GM12878 (cell line): ENCODE data around the gene SSBP3. TPM values are rescaled to one million over a fixed set of nuclear protein-coding genes. Genes with fewer than 3 reads are reported as not detected.
A peak's percentile ranks its signal among the peaks of the same experiment; 100 is the strongest.

Source experiments
- ATAC-seq: fragments of 200-7000 bp; cut with Tn5 transposase; 3 replicates; pipeline ENCODE4 v1.9.1; 2020; ENCODE audit warnings: mild to moderate bottlenecking, moderate library complexity
- BruUV-seq: library from RNA; stranded (reverse); fragments of 400-500 nt; replicated peaks from 2 replicates; lab custom pipeline; 2021; lab: Mats Ljungman, UMichigan
- CTCF ChIA-PET: fragments of 300-600 bp; sonication (Branson Sonifier 250); formaldehyde crosslinking; extraction: SDS; loops from one replicate; lab custom pipeline; 2021; ENCODE audit warnings: inconsistent platforms; lab: Yijun Ruan, JAX
- POLR2A ChIA-PET: fragments of 350-600 bp; formaldehyde crosslinking; extraction: SDS; loops from one replicate; lab custom pipeline; 2021; ENCODE audit warnings: inconsistent platforms; lab: Charles Lee
- RAD21 ChIA-PET: fragments of 300-600 bp; sonication (Branson Sonifier 250); formaldehyde crosslinking; loops from one replicate; lab custom pipeline; 2023; ENCODE audit warnings: antibody characterized with exemption; ENCODE audit not compliant: unreplicated experiment; lab: Charles Lee
- SMC1A ChIA-PET: fragments of 300-600 bp; sonication (Branson Sonifier 250); formaldehyde crosslinking; loops from one replicate; lab custom pipeline; 2023; ENCODE audit not compliant: unreplicated experiment, uncharacterized antibody; lab: Charles Lee
- DNase-seq: peaks from one replicate; pipeline ENCODE4 v3.0.0-alpha.2; 2011; ENCODE audit warnings: low read depth, low spot score
- FAIRE-seq: peaks from 3 replicates; lab custom pipeline; 2011; peaks lifted over from hg19 to GRCh38; lab: Jason Lieb, UNC
- H2AFZ ChIP-seq: 2 replicates; pipeline ENCODE4 v1.6.0; 2011; ENCODE audit warnings: low read depth, low read length, control low read depth; ENCODE audit not compliant: control insufficient read depth
- H3K27ac ChIP-seq: 2 replicates; pipeline ENCODE4 v1.5.1; 2011; ENCODE audit warnings: control low read depth; ENCODE audit not compliant: control insufficient read depth, insufficient read depth
- H3K27me3 ChIP-seq, 2 experiments: replicated peaks in 1 of 2; 2 replicates each; pipeline versions ENCODE4 v1.6.0 to v1.6.1; 2011; ENCODE audit warnings: low read length in 1 of 2; ENCODE audit not compliant: control insufficient read depth in 2 of 2, insufficient read depth in 2 of 2
- H3K36me3 ChIP-seq, 2 experiments: 2 replicates each; pipeline ENCODE4 v1.5.1; 2011; ENCODE audit warnings: low read length in 1 of 2; ENCODE audit not compliant: control insufficient read depth in 2 of 2, insufficient read depth in 2 of 2
- H3K4me1 ChIP-seq: 2 replicates; pipeline ENCODE4 v1.6.1; 2011; ENCODE audit warnings: mild to moderate bottlenecking, low read length, moderate library complexity, mixed read lengths; ENCODE audit not compliant: control insufficient read depth, insufficient read depth
- H3K4me2 ChIP-seq: 2 replicates; pipeline ENCODE4 v1.6.0; 2011; ENCODE audit warnings: control low read depth; ENCODE audit not compliant: control insufficient read depth, insufficient read depth
- H3K4me3 ChIP-seq: fragments of 200-600 bp; sonication (generic); 2 replicates; pipeline ENCODE4 v1.5.1; 2016
- H3K79me2 ChIP-seq: 2 replicates; pipeline ENCODE4 v1.6.0; 2011; ENCODE audit warnings: low read length; ENCODE audit not compliant: control insufficient read depth, insufficient read depth
- H3K9ac ChIP-seq: 2 replicates; pipeline ENCODE4 v1.8.0; 2011; ENCODE audit warnings: low read length, control low read depth, mixed read lengths; ENCODE audit not compliant: control insufficient read depth, insufficient read depth
- H3K9me3 ChIP-seq: replicated peaks from 3 replicates; pipeline ENCODE4 v1.5.1; 2011; ENCODE audit warnings: mild to moderate bottlenecking, low read length; ENCODE audit not compliant: control insufficient read depth, insufficient read depth
- H4K20me1 ChIP-seq: 2 replicates; pipeline ENCODE4 v1.6.0; 2011; ENCODE audit not compliant: control insufficient read depth, insufficient read depth
- NRF1 ChIP-seq: conservative IDR thresholded peaks from 2 replicates; pipeline ENCODE4 v1.6.1; 2011; ENCODE audit warnings: mild to moderate bottlenecking, low read depth, low read length, improper control_type of control experiment
- POLR2A ChIP-seq: IDR thresholded peaks from 2 replicates; pipeline ENCODE4 v1.6.1; 2011; ENCODE audit warnings: low read depth, mild to moderate bottlenecking, low read length
- POLR2AphosphoS5 ChIP-seq: IDR thresholded peaks from 2 replicates; pipeline ENCODE4 v1.6.1; 2011; ENCODE audit warnings: mild to moderate bottlenecking, low read length, inconsistent platforms
- RB1 ChIP-seq: fragments of 450-650 bp; formaldehyde crosslinking; IDR thresholded peaks from 2 replicates; pipeline ENCODE4 v1.6.1; 2017; ENCODE audit warnings: mild to moderate bottlenecking, borderline replicate concordance
- SP1 ChIP-seq: IDR thresholded peaks from one replicate; pipeline ENCODE4 v1.6.1; 2011; ENCODE audit warnings: low read depth, low read length
- SPI1 ChIP-seq: IDR thresholded peaks from 2 replicates; pipeline ENCODE4 v1.6.1; 2011; ENCODE audit warnings: low read depth, mild to moderate bottlenecking, low read length, moderate library complexity, borderline replicate concordance; ENCODE audit not compliant: insufficient read depth
- WGBS: methylation state at CpG from one replicate; pipeline ENCODE4 v1.1.6; 2016; ENCODE audit warnings: low lambda C conversion rate; ENCODE audit not compliant: insufficient replicate concordance, insufficient coverage; ENCODE audit errors: missing lambda C conversion rate; 5-methylcytosine and 5-hydroxymethylcytosine counted together
- in situ Hi-C: fragments of 300-500 bp; cut with MboI; formaldehyde crosslinking; loops from 9 replicates; pipeline ENCODE4 v1.14.3; 2018; ENCODE audit warnings: mixed read lengths
- intact Hi-C: fragments of 100-400 bp; cut with micrococcal nuclease; formaldehyde crosslinking; loops from one replicate; pipeline ENCODE4 v1.14.2; 2022; ENCODE audit not compliant: unreplicated experiment
- polyA plus RNA-seq, 11 experiments: library from polyadenylated mRNA; depleted of rRNA in 4 of 11; unstranded in 6 of 11; stranded (reverse) in 5 of 11; fragments of >200 nt; fragmentation: Nextera tagmentation in 4 of 11; fragmentation: Illumina TruSeq in 1 of 11; extraction: Ambion mirVana in 4 of 11; extraction: Trizol in 1 of 11; gene quantifications; 1 replicate in 1 of 11; 2 replicates in 10 of 11; pipeline versions ENCODE4 v1.2.1 to v1.2.3, GENCODE V29; 2011 to 2016; ENCODE audit warnings: inconsistent platforms in 2 of 11, missing spikeins in 2 of 11, low read depth in 1 of 11
- total RNA-seq, 4 experiments: library from RNA; depleted of rRNA in 3 of 4; stranded (reverse); fragments of >200 nt in 3 of 4; fragmentation: Illumina TruSeq in 1 of 4; extraction: Trizol in 1 of 4; gene quantifications; 2 replicates each; pipeline versions ENCODE4 v1.2.1 to v1.2.3, GENCODE V29; 2013 to 2021

Gene SSBP3
- total and polyA plus RNA-seq, 10 of the 15 experiments (the other 5 are each of a cell fraction or from before 2014, with no cell fraction given) = 4.1 to 51.7 (median 17.1) TPM

GRCh38 chr1:54221113-54221834 is 184.9 kb downstream of the SSBP3 start:
- Histone ChIP-seq H3K36me3 (peaks cover 18 to 19% of the 10 kb centered on the region in 2 experiments), H3K27me3 (no peaks in the 10 kb centered on the region), H3K79me2 (no peaks in the 10 kb centered on the region), H3K9me3 (no peaks in the 10 kb centered on the region), H4K20me1 (no peaks in the 10 kb centered on the region), H3K4me1 (no peaks in the 10 kb centered on the region), H3K4me3 (no peak overlapping the region), H3K9ac (no peak overlapping the region), H2AFZ (no peak overlapping the region), H3K27ac (no peak overlapping the region), H3K4me2 (no peak overlapping the region)
- WGBS = 83% methylated on average over 12 of the region's 12 CpGs
- SMC1A ChIA-PET = no interaction called here
- no peak for DNase-seq
- POLR2A ChIA-PET = no interaction called here
- TF ChIP-seq RB1 = no peak
- TF ChIP-seq SPI1 = peak; percentile 23; the same call in 1 of the 2 replicates
- peak; percentile 56 for TF ChIP-seq POLR2A
- TF ChIP-seq SP1 = no peak
- TF ChIP-seq NRF1 = no peak
- TF ChIP-seq POLR2AphosphoS5 = peak; percentile 6; the same call in 1 of the 2 replicates
- in situ Hi-C loops (no loop called here), intact Hi-C loops (no loop called here)
- FAIRE-seq = no peak
- no TSS peak for BruUV-seq
- RAD21 ChIA-PET = no interaction called here
- CTCF ChIA-PET = no interaction called here
- ATAC-seq = peak; percentile 19; the same call in 2 of the 3 replicates
